Uterus (tissue), 2 donors: ENCODE data around the gene PDE4DIP.
"Not testable (repeated sequence)": the region's sequence is repeated elsewhere in the genome, so short reads cannot be mapped to it uniquely, and the experiment has no call there.

Source experiments
- POLR2A ChIP-seq, 2 donors: fragments of 450-650 bp; IDR thresholded peaks; one replicate each; pipeline ENCODE4 v1.6.1; 2016; ENCODE audit warnings: antibody characterized with exemption in 2 of 2, mild to moderate bottlenecking in 1 of 2, moderate library complexity in 1 of 2
- TF ChIP-seq, protein P1 (sequence below), 4 experiments: fragments of 200-600 bp in 2 of 4; fragments of 450-650 bp in 2 of 4; sonication (generic) in 2 of 4; IDR thresholded peaks; one replicate each; pipeline ENCODE4 v1.5.1; 2016 to 2019; ENCODE audit warnings: antibody characterized with exemption in 4 of 4, mild to moderate bottlenecking in 2 of 4, moderate library complexity in 1 of 4

- TF ChIP-seq POLR2A (IDR thresholded peaks at IDR 0.05): not testable (repeated sequence)
- TF ChIP-seq, protein P1, sequence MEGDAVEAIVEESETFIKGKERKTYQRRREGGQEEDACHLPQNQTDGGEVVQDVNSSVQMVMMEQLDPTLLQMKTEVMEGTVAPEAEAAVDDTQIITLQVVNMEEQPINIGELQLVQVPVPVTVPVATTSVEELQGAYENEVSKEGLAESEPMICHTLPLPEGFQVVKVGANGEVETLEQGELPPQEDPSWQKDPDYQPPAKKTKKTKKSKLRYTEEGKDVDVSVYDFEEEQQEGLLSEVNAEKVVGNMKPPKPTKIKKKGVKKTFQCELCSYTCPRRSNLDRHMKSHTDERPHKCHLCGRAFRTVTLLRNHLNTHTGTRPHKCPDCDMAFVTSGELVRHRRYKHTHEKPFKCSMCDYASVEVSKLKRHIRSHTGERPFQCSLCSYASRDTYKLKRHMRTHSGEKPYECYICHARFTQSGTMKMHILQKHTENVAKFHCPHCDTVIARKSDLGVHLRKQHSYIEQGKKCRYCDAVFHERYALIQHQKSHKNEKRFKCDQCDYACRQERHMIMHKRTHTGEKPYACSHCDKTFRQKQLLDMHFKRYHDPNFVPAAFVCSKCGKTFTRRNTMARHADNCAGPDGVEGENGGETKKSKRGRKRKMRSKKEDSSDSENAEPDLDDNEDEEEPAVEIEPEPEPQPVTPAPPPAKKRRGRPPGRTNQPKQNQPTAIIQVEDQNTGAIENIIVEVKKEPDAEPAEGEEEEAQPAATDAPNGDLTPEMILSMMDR (IDR thresholded peaks at IDR 0.05): not testable (repeated sequence)
Measured at GRCh38 chr1:149016626-149017025, 172.4 kb downstream of the PDE4DIP start.
